HCT116 (cell line): ENCODE data around the gene DOCK4. TPM values are rescaled to one million over a fixed set of nuclear protein-coding genes. Genes with fewer than 3 reads are reported as not detected.

ENCODE experiments used
- ATAC-seq: fragments of 200-7000 bp; cut with Tn5 transposase; 2 replicates; pipeline ENCODE4 v1.9.1; 2020; ENCODE audit warnings: mild to moderate bottlenecking, moderate library complexity
- BruUV-seq: library from RNA; stranded (reverse); fragments of 400-500 nt; replicated peaks from 2 replicates; lab custom pipeline; 2021; lab: Mats Ljungman, UMichigan
- CTCF ChIA-PET: fragments of 300-600 bp; sonication (Branson Sonifier 250); formaldehyde crosslinking; loops from one replicate; lab custom pipeline; 2021; ENCODE audit warnings: antibody characterized with exemption; lab: Charles Lee
- POLR2A ChIA-PET: fragments of 300-600, 350-600 bp; sonication (Branson Sonifier 250); formaldehyde crosslinking; loops from one replicate; lab custom pipeline; 2021; ENCODE audit warnings: antibody characterized with exemption; lab: Charles Lee
- RAD21 ChIA-PET, 2 experiments: fragments of 300-600 bp; sonication (Branson Sonifier 250); formaldehyde crosslinking; loops; one replicate each; lab custom pipeline; 2023; ENCODE audit warnings: low total read pairs in 2 of 2; ENCODE audit not compliant: uncharacterized antibody in 2 of 2, unreplicated experiment in 2 of 2, low non-redundant PET in 1 of 2; lab: Charles Lee
- DNase-seq: peaks from one replicate; pipeline ENCODE4 v3.0.0-alpha.2; 2010; ENCODE audit warnings: low read depth, low spot score
- H2AFZ ChIP-seq: fragments of 200-600 bp; shearing (Covaris generic), sonication (generic); 2 replicates; pipeline ENCODE4 v1.6.1; 2017; ENCODE audit warnings: low read depth, mixed run types, mixed read lengths, antibody characterized with exemption, low read length; ENCODE audit not compliant: poor library complexity, severe bottlenecking
- H3K27ac ChIP-seq: 2 replicates; pipeline ENCODE4 v1.5.1; 2012; ENCODE audit warnings: low read depth, low read length
- H3K27me3 ChIP-seq: fragments of 200-600 bp; sonication (generic); 2 replicates; pipeline ENCODE4 v1.6.1; 2016; ENCODE audit warnings: mixed run types, low read length, mixed read lengths; ENCODE audit not compliant: insufficient read depth
- H3K36me3 ChIP-seq, 2 experiments: fragments of 200-500 bp in 1 of 2; fragments of 200-600 bp in 1 of 2; sonication (Bioruptor generic) in 1 of 2; sonication (generic) in 1 of 2; 2 replicates each; pipeline versions ENCODE4 v1.5.1 to v1.6.1; 2014 to 2016; ENCODE audit warnings: low read length in 2 of 2, inconsistent platforms in 1 of 2, mixed read lengths in 1 of 2, mixed run types in 1 of 2; ENCODE audit not compliant: insufficient read depth in 2 of 2, control insufficient read depth in 1 of 2
- H3K4me1 ChIP-seq, 2 experiments: fragments of 200-600 bp in 1 of 2; sonication (generic) in 1 of 2; 2 replicates each; pipeline versions ENCODE4 v1.5.1 to v1.6.1; 2012 to 2017; ENCODE audit warnings: low read length in 2 of 2, inconsistent platforms in 1 of 2, mild to moderate bottlenecking in 1 of 2, mixed read lengths in 1 of 2, mixed run types in 1 of 2, moderate library complexity in 1 of 2; ENCODE audit not compliant: insufficient read depth in 2 of 2, control insufficient read depth in 1 of 2
- H3K4me2 ChIP-seq: fragments of 200-600 bp; sonication (generic); 2 replicates; pipeline ENCODE4 v1.6.1; 2017; ENCODE audit warnings: mixed run types, low read length, mixed read lengths
- H3K4me3 ChIP-seq, 2 experiments: fragments of 200-600 bp in 1 of 2; sonication (generic) in 1 of 2; replicated peaks in 1 of 2; 2 replicates each; pipeline ENCODE4 v1.5.1; 2011 to 2016; ENCODE audit warnings: low read length in 2 of 2, control low read depth in 1 of 2, low read depth in 1 of 2, mild to moderate bottlenecking in 1 of 2, mixed read lengths in 1 of 2, mixed run types in 1 of 2
- H3K79me2 ChIP-seq: fragments of 200-600 bp; sonication (generic); 2 replicates; pipeline ENCODE4 v1.6.1; 2017; ENCODE audit warnings: mild to moderate bottlenecking, mixed run types, low read length, moderate library complexity, mixed read lengths; ENCODE audit not compliant: insufficient read depth
- H3K9ac ChIP-seq: fragments of 200-600 bp; sonication (generic); 2 replicates; pipeline ENCODE4 v1.6.1; 2016; ENCODE audit warnings: low read length, mixed read lengths
- H3K9me2 ChIP-seq: fragments of 200-600 bp; sonication (generic), shearing (Covaris generic); 2 replicates; pipeline ENCODE4 v1.6.1; 2017; ENCODE audit warnings: mixed run types, mild to moderate bottlenecking, moderate library complexity; ENCODE audit not compliant: insufficient read depth
- H3K9me3 ChIP-seq, 2 experiments: fragments of 200-500 bp in 1 of 2; fragments of 200-600 bp in 1 of 2; sonication (Bioruptor generic) in 1 of 2; sonication (generic) in 1 of 2; 2 replicates each; pipeline ENCODE4 v1.6.1; 2014 to 2017; ENCODE audit warnings: low read length in 2 of 2, mixed read lengths in 2 of 2, inconsistent platforms in 1 of 2, low read depth in 1 of 2, mild to moderate bottlenecking in 1 of 2, mixed run types in 1 of 2, moderate library complexity in 1 of 2; ENCODE audit not compliant: control insufficient read depth in 1 of 2, insufficient read depth in 1 of 2
- H4K20me1 ChIP-seq: fragments of 200-600 bp; sonication (generic), shearing (Covaris generic); 2 replicates; pipeline ENCODE4 v1.6.1; 2017; ENCODE audit warnings: mixed run types, mild to moderate bottlenecking, moderate library complexity; ENCODE audit not compliant: insufficient read depth
- ATF3 ChIP-seq: IDR thresholded peaks from 2 replicates; pipeline ENCODE4 v1.6.1; 2012
- CTCF ChIP-seq, 3 experiments: fragments of 200-600 bp in 1 of 3; sonication (generic) in 1 of 3; IDR thresholded peaks in 2 of 3; conservative IDR thresholded peaks in 1 of 3; 2 replicates each; pipeline ENCODE4 v1.5.1; 2012 to 2017; ENCODE audit warnings: low read depth in 2 of 3, low read length in 2 of 3, antibody characterized with exemption in 1 of 3, borderline replicate concordance in 1 of 3, control low read depth in 1 of 3, mild to moderate bottlenecking in 1 of 3, mixed read lengths in 1 of 3, mixed run types in 1 of 3, moderate library complexity in 1 of 3; ENCODE audit not compliant: insufficient read depth in 1 of 3
- EZH2 ChIP-seq: fragments of 200-600 bp; sonication (generic); IDR thresholded peaks from 2 replicates; pipeline ENCODE4 v1.6.1; 2017; ENCODE audit warnings: antibody characterized with exemption, mixed run types
- EZH2phosphoT487 ChIP-seq: fragments of 200-600 bp; IDR thresholded peaks from 2 replicates; pipeline ENCODE4 v1.6.1; 2018; ENCODE audit warnings: antibody characterized with exemption, borderline replicate concordance
- JUND ChIP-seq: IDR thresholded peaks from 2 replicates; pipeline ENCODE4 v1.6.1; 2012
- POLR2A ChIP-seq: IDR thresholded peaks from 2 replicates; pipeline ENCODE4 v1.7.0; 2011; ENCODE audit warnings: borderline replicate concordance; ENCODE audit not compliant: insufficient read depth, insufficient read length; ENCODE audit errors: extremely low read depth
- RAD21 ChIP-seq: IDR thresholded peaks from 2 replicates; pipeline ENCODE4 v1.6.1; 2012; ENCODE audit warnings: low read depth, mild to moderate bottlenecking
- YY1 ChIP-seq: IDR thresholded peaks from 2 replicates; pipeline ENCODE4 v1.6.1; 2011; ENCODE audit warnings: low read length, low read depth, moderate library complexity, mild to moderate bottlenecking; ENCODE audit not compliant: insufficient replicate concordance; ENCODE audit errors: extremely low read depth
- intact Hi-C: fragments of 100-400 bp; cut with micrococcal nuclease; formaldehyde crosslinking; loops from 2 replicates; pipeline ENCODE4 v1.10.0; 2022
- total RNA-seq: library from RNA; stranded (reverse); gene quantifications from one replicate; pipeline ENCODE4 v1.2.1, GENCODE V29; 2021; ENCODE audit not compliant: unreplicated experiment

DOCK4 gene
- total RNA-seq, 1 experiment from 2014 or later = 2.2 TPM

- no peak for TF ChIP-seq JUND
- TF ChIP-seq EZH2 = no peak
- TF ChIP-seq CTCF (IDR thresholded peaks at IDR 0.05 in 2 of 3, conservative IDR thresholded peaks at IDR 0.05 in 1 of 3; ENCODE audit: borderline replicate concordance in 1 of 3, insufficient read depth in 1 of 3, low read depth in 2 of 3, low read length in 2 of 3) = peak; percentile 67 to 95 (median 92)
- no peak for TF ChIP-seq YY1
- TF ChIP-seq POLR2A = no peak
- peak; percentile 66 for TF ChIP-seq RAD21
- TF ChIP-seq ATF3 = no peak
- no peak for TF ChIP-seq EZH2phosphoT487
- ATAC-seq (peak; percentile 99), DNase-seq (peak; percentile 21)
- no peaks in the 10 kb centered on the region for H3K79me2 ChIP-seq
- ChIA-PET CTCF (interaction anchor here (1.1 to 2.2 kb wide), 2 partner anchors 103 to 743 kb away, joined by 4 to 6 read pairs; no protein-coding TSS in a partner anchor), RAD21 (interaction anchor here in 1 of 2 experiments (0.6 kb wide), 1 partner anchor 1316 kb away, joined by 3 read pairs; no protein-coding TSS in a partner anchor), POLR2A (no interaction called here)
- no peaks in the 10 kb centered on the region for H3K27me3 ChIP-seq
- H3K9ac ChIP-seq = no peak overlapping the region
- no peak overlapping the region for H2AFZ ChIP-seq
- no peaks in the 10 kb centered on the region for H3K9me2 ChIP-seq
- no peaks in the 10 kb centered on the region for H4K20me1 ChIP-seq
- BruUV-seq = no TSS peak
- H3K4me3 ChIP-seq = no peak overlapping the region
- H3K27ac ChIP-seq = no peak overlapping the region
- H3K36me3 ChIP-seq = no peaks in the 10 kb centered on the region
- H3K4me2 ChIP-seq = no peak overlapping the region
- intact Hi-C loops = loop anchor here (2.0 kb wide), 1 partner anchor 659 kb away; no protein-coding TSS in a partner anchor
- no peaks in the 10 kb centered on the region for H3K4me1 ChIP-seq
- no peaks in the 10 kb centered on the region for H3K9me3 ChIP-seq
Measured at GRCh38 chr7:111752022-111752582, 454.1 kb downstream of the DOCK4 start.
